SK-N-SH (cell line): ENCODE results near the gene GLCCI1. TPM values are rescaled to one million over a fixed set of nuclear protein-coding genes. Genes with fewer than 3 reads are reported as not detected.
"Not testable (repeated sequence)": the region's sequence is repeated elsewhere in the genome, so short reads cannot be mapped to it uniquely, and the experiment has no call there.

Source experiments
- CTCF ChIA-PET: fragments of 300-600, 350-600 bp; formaldehyde crosslinking; extraction: SDS; loops from one replicate; lab custom pipeline; 2021; lab: Yijun Ruan, JAX
- POLR2A ChIA-PET: fragments of 350-600 bp; sonication (Branson Sonifier 250); formaldehyde crosslinking; extraction: SDS; loops from one replicate; lab custom pipeline; 2020; ENCODE audit warnings: antibody characterized with exemption, inconsistent platforms; lab: Yijun Ruan, JAX
- DNase-seq: peaks from one replicate; pipeline ENCODE4 v3.0.0; 2012
- H2AFZ ChIP-seq: fragments of 200-600 bp; sonication (generic); 2 replicates; pipeline ENCODE4 v1.8.1; 2016; ENCODE audit warnings: antibody characterized with exemption, mild to moderate bottlenecking, low read depth
- H3F3A ChIP-seq: fragments of 200-600 bp; sonication (generic); replicated peaks from 2 replicates; pipeline ENCODE3; 2016; ENCODE audit warnings: antibody characterized with exemption, mild to moderate bottlenecking; ENCODE audit not compliant: insufficient read depth
- H3K27ac ChIP-seq, 2 experiments: fragments of 200-500 bp in 1 of 2; fragments of 200-600 bp in 1 of 2; sonication (Bioruptor generic) in 1 of 2; sonication (generic), shearing (Covaris generic) in 1 of 2; 2 replicates each; pipeline versions ENCODE4 v1.5.1 to v1.6.1; 2014 to 2016; ENCODE audit warnings: low read depth in 2 of 2, inconsistent platforms in 1 of 2, low read length in 1 of 2, mild to moderate bottlenecking in 1 of 2, mixed read lengths in 1 of 2
- H3K27me3 ChIP-seq: fragments of 200-600 bp; sonication (generic), shearing (Covaris generic); 2 replicates; pipeline ENCODE4 v1.6.1; 2016; ENCODE audit warnings: mixed run types; ENCODE audit not compliant: insufficient read depth
- H3K36me3 ChIP-seq, 2 experiments: fragments of 200-500 bp in 1 of 2; fragments of 200-600 bp in 1 of 2; sonication (Bioruptor generic) in 1 of 2; sonication (generic) in 1 of 2; replicated peaks in 1 of 2; 2 replicates each; pipeline versions ENCODE3 to v1.5.1; 2014 to 2016; ENCODE audit warnings: low read length in 1 of 2, mild to moderate bottlenecking in 1 of 2; ENCODE audit not compliant: insufficient read depth in 2 of 2, control insufficient read depth in 1 of 2
- H3K4me1 ChIP-seq, 2 experiments: fragments of 200-500 bp in 1 of 2; fragments of 200-600 bp in 1 of 2; sonication (Bioruptor generic) in 1 of 2; sonication (generic), shearing (Covaris generic) in 1 of 2; 2 replicates each; pipeline versions ENCODE4 v1.5.1 to v1.6.1; 2014 to 2016; ENCODE audit warnings: low read depth in 1 of 2, low read length in 1 of 2, mixed run types in 1 of 2; ENCODE audit not compliant: insufficient read depth in 2 of 2, control insufficient read depth in 1 of 2
- H3K4me2 ChIP-seq: fragments of 200-600 bp; sonication (generic), shearing (Covaris generic); 2 replicates; pipeline ENCODE4 v1.6.1; 2017; ENCODE audit warnings: mixed run types
- H3K4me3 ChIP-seq, 2 experiments: fragments of 200-500 bp in 1 of 2; fragments of 200-600 bp in 1 of 2; sonication (Bioruptor generic) in 1 of 2; sonication (generic), shearing (Covaris generic) in 1 of 2; 2 replicates each; pipeline versions ENCODE4 v1.5.1 to v1.8.1; 2014 to 2016; ENCODE audit warnings: low read depth in 2 of 2, inconsistent platforms in 1 of 2, low read length in 1 of 2, mild to moderate bottlenecking in 1 of 2, mixed read lengths in 1 of 2, moderate library complexity in 1 of 2
- H3K79me2 ChIP-seq: fragments of 200-600 bp; sonication (generic); 2 replicates; pipeline ENCODE4 v1.8.1; 2017; ENCODE audit warnings: mild to moderate bottlenecking; ENCODE audit not compliant: insufficient read depth
- H3K9ac ChIP-seq: fragments of 200-600 bp; sonication (generic); 2 replicates; pipeline ENCODE4 v1.6.1; 2017; ENCODE audit warnings: mixed run types
- H3K9me2 ChIP-seq: fragments of 200-600 bp; sonication (generic); 2 replicates; pipeline ENCODE4 v1.6.1; 2017; ENCODE audit warnings: mixed run types
- H3K9me3 ChIP-seq: fragments of 200-600 bp; sonication (generic); 2 replicates; pipeline ENCODE4 v1.6.1; 2017; ENCODE audit warnings: mixed run types, mild to moderate bottlenecking, moderate library complexity
- H4K20me1 ChIP-seq: fragments of 200-600 bp; sonication (generic); 2 replicates; pipeline ENCODE4 v1.6.1; 2017; ENCODE audit warnings: mild to moderate bottlenecking, mixed run types; ENCODE audit not compliant: insufficient read depth
- EP300 ChIP-seq, 2 experiments: IDR thresholded peaks; 2 replicates each; pipeline versions ENCODE4 v1.4.0 to v1.6.1; 2012; ENCODE audit warnings: borderline replicate concordance in 1 of 2, low read depth in 1 of 2, low read length in 1 of 2
- EZH2phosphoT487 ChIP-seq: fragments of 200-600 bp; sonication (generic); IDR thresholded peaks from 2 replicates; pipeline ENCODE4 v1.6.1; 2017; ENCODE audit warnings: low read depth, mixed run types, mild to moderate bottlenecking, antibody characterized with exemption, moderate library complexity, borderline replicate concordance
- FOSL2 ChIP-seq: IDR thresholded peaks from 2 replicates; pipeline ENCODE4 v1.4.0; 2012; ENCODE audit warnings: low read depth, mild to moderate bottlenecking, moderate library complexity, borderline replicate concordance
- GATA2 ChIP-seq: sonication (generic); formaldehyde crosslinking; IDR thresholded peaks from 2 replicates; pipeline ENCODE4 v1.5.0; 2020; ENCODE audit warnings: mild to moderate bottlenecking, missing genetic modification reagents
- POLR2AphosphoS5 ChIP-seq: IDR thresholded peaks from 2 replicates; pipeline ENCODE4 v1.6.1; 2012; ENCODE audit warnings: low read depth, low read length
- RAD21 ChIP-seq: IDR thresholded peaks from 2 replicates; pipeline ENCODE4 v1.6.1; 2012; ENCODE audit warnings: mild to moderate bottlenecking, low read length
- RCOR1 ChIP-seq: fragments of 150-350 bp; IDR thresholded peaks from 2 replicates; pipeline ENCODE4 v1.6.1; 2017; ENCODE audit warnings: antibody characterized with exemption, low read length
- RFX5 ChIP-seq: IDR thresholded peaks from 2 replicates; pipeline ENCODE4 v1.6.1; 2012; ENCODE audit warnings: mild to moderate bottlenecking, improper control_type of control experiment, low read length
- RXRA ChIP-seq: IDR thresholded peaks from 2 replicates; pipeline ENCODE4 v1.4.0; 2012; ENCODE audit warnings: low read depth, mild to moderate bottlenecking, borderline replicate concordance
- SMC3 ChIP-seq: IDR thresholded peaks from 2 replicates; pipeline ENCODE4 v1.6.1; 2012; ENCODE audit warnings: low read depth, low read length, improper control_type of control experiment
- TEAD4 ChIP-seq: IDR thresholded peaks from 2 replicates; pipeline ENCODE4 v1.4.0; 2012; ENCODE audit warnings: mild to moderate bottlenecking, borderline replicate concordance; ENCODE audit not compliant: insufficient read depth
- YY1 ChIP-seq: IDR thresholded peaks from 2 replicates; pipeline ENCODE4 v1.4.0; 2012; ENCODE audit warnings: low read depth, mild to moderate bottlenecking
- WGBS: methylation state at CpG from one replicate; pipeline ENCODE4 v1.1.6; 2017; ENCODE audit warnings: low lambda C conversion rate; 5-methylcytosine and 5-hydroxymethylcytosine counted together
- polyA plus RNA-seq, 3 experiments: library from polyadenylated mRNA; depleted of rRNA; stranded (reverse); fragments of >200 nt; gene quantifications; 2 replicates each; pipeline ENCODE4 v1.2.3, GENCODE V29; 2012
- TF ChIP-seq, protein P1 (sequence below): IDR thresholded peaks from 2 replicates; pipeline ENCODE4; 2012
- TF ChIP-seq, protein P2 (sequence below): IDR thresholded peaks from 2 replicates; pipeline ENCODE4 v1.4.0; 2012; ENCODE audit warnings: low read depth

GLCCI1 gene
- polyA plus RNA-seq, 1 of the 3 experiments (the other 2 are of a cell fraction) = 5.5 TPM

DNA sequence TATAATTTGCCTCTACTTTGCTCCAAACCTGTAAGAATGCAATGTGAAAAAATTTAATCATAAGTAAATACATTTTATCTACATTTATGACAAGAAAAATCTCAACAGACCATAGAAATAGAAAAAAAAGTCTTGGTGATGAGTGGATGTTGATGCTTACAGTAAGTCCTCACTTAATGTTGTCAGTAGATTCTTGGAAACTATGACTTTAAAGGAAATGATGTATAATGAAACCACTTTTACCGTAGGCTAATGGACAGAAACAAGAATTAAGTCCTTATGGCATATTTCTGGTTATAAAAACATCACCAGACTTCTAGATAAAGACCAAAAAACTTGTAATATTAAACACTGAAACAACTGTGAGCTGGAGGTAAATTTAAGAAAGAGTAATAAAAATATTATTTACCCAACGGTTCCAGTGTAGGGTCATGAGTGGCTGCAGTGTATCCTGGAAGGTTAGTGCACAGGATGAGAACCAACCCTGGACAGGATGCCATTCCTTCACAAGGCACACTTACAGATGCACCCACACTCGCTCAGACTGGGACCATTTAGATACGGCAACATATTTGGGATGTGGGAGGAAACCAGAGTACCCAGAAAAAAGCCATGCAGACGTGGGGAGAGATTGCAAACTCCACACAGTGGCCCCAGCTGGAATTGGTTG is 76.3 kb downstream of the GLCCI1 start:
- H3K79me2 ChIP-seq = no peaks in the 10 kb centered on the region
- no peaks in the 10 kb centered on the region for H3K9me3 ChIP-seq
- no peaks in the 10 kb centered on the region for H3K9me2 ChIP-seq
- H3K9ac ChIP-seq = no peak overlapping the region
- H3K4me2 ChIP-seq = no peak overlapping the region
- no peak for TF ChIP-seq RAD21
- TF ChIP-seq GATA2 (CRISPR knock-in tag) = no peak
- no peak for TF ChIP-seq SMC3
- no peak for TF ChIP-seq POLR2AphosphoS5
- TF ChIP-seq EP300 (IDR thresholded peaks at IDR 0.05; ENCODE audit: borderline replicate concordance in 1 of 2, low read depth in 1 of 2, low read length in 1 of 2) = no peak
- TF ChIP-seq, protein P1, sequence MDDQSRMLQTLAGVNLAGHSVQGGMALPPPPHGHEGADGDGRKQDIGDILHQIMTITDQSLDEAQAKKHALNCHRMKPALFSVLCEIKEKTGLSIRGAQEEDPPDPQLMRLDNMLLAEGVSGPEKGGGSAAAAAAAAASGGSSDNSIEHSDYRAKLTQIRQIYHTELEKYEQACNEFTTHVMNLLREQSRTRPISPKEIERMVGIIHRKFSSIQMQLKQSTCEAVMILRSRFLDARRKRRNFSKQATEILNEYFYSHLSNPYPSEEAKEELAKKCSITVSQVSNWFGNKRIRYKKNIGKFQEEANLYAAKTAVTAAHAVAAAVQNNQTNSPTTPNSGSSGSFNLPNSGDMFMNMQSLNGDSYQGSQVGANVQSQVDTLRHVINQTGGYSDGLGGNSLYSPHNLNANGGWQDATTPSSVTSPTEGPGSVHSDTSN = no peak
- TF ChIP-seq FOSL2 = no peak
- TF ChIP-seq, protein P2, sequence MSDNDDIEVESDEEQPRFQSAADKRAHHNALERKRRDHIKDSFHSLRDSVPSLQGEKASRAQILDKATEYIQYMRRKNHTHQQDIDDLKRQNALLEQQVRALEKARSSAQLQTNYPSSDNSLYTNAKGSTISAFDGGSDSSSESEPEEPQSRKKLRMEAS = no peak
- TF ChIP-seq RXRA = no peak
- TF ChIP-seq RCOR1 = no peak
- TF ChIP-seq YY1 = no peak
- TF ChIP-seq TEAD4 = no peak
- TF ChIP-seq RFX5 = no peak
- no peak for TF ChIP-seq EZH2phosphoT487
- H3F3A ChIP-seq = no peaks in the 10 kb centered on the region
- no peaks in the 10 kb centered on the region for H4K20me1 ChIP-seq
- peak overlapping the region in 1 of 2 experiments; percentile 2; a peak in 1 of 4 replicates for H3K27ac ChIP-seq
- CTCF ChIA-PET = interaction anchor here (1.2 kb wide), 1 partner anchor 13 kb away, joined by 3 read pairs; no protein-coding TSS in a partner anchor
- DNase-seq = no peak
- H2AFZ ChIP-seq = no peak overlapping the region
- WGBS = 86% methylated on average over 5 of the region's 5 CpGs
- POLR2A ChIA-PET = no interaction called here
- H3K4me1 ChIP-seq = peaks cover 0 to 2% of the 10 kb centered on the region in 2 experiments; a peak in 2 of 4 replicates
- H3K27me3 ChIP-seq = no peaks in the 10 kb centered on the region
- H3K4me3 ChIP-seq = no peak overlapping the region
- peaks cover 0 to 23% of the 10 kb centered on the region in 2 experiments for H3K36me3 ChIP-seq

DNA sequence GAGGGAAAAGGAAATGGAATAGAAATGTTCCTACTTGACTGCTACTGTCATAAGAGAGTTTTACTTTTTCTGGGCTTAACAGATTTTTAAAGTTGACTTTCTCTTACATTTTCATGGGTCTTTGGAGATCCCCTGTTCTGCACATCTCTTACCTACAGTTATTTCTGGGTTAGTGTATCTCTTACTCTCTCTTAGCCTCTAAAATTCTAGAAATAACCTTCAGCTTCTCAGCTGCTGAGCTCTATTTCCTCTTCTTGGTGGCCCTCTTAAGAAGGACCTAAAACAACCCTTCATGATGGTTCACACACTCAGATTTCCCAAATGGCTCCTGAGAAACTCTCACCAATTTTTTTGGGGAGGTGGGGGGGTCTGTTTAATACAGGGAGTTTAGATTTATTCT is 79.5 kb downstream of the GLCCI1 start:
- CTCF ChIA-PET, H3K9me3 ChIP-seq, POLR2A ChIA-PET, H3K27me3 ChIP-seq, DNase-seq, H3K79me2 ChIP-seq, H3F3A ChIP-seq, H2AFZ ChIP-seq, H3K9ac ChIP-seq, H3K4me3 ChIP-seq, H3K4me1 ChIP-seq, H3K4me2 ChIP-seq, H3K9me2 ChIP-seq, H3K27ac ChIP-seq, H4K20me1 ChIP-seq: not testable (repeated sequence)
- H3K36me3 ChIP-seq = peaks cover 0 to 23% of the 10 kb centered on the region in 2 experiments
